SK-N-SH treated with all-trans-retinoic acid at 6 μM for 48 hours (cell line): Measurements from ENCODE around the gene PPP6R2.

Experiments used
- ATAC-seq: fragments of 200-7000 bp; cut with Tn5 transposase; 3 replicates; pipeline ENCODE4 v1.9.1; 2020; ENCODE audit warnings: mild to moderate bottlenecking, moderate library complexity
- ARNTL ChIP-seq: fragments of 450-650 bp; formaldehyde crosslinking; IDR thresholded peaks from 2 replicates; pipeline ENCODE4 v1.5.0; 2020; ENCODE audit warnings: low read depth, mild to moderate bottlenecking, moderate library complexity, borderline replicate concordance
- BACH2 ChIP-seq: fragments of 250-450 bp; sonication (Bioruptor Pico); IDR thresholded peaks from 2 replicates; pipeline ENCODE4 v1.9.0; 2021; ENCODE audit warnings: mild to moderate bottlenecking, borderline replicate concordance
- CREB5 ChIP-seq: fragments of 250-450 bp; sonication (Bioruptor Pico); IDR thresholded peaks from 2 replicates; pipeline ENCODE4 v1.5.1; 2020; ENCODE audit warnings: low read depth, mild to moderate bottlenecking, moderate library complexity
- CSDC2 ChIP-seq: fragments of 250-450 bp; sonication (Bioruptor Pico); IDR thresholded peaks from 2 replicates; pipeline ENCODE4 v1.5.0; 2020; ENCODE audit warnings: mild to moderate bottlenecking, moderate library complexity
- CSRNP3 ChIP-seq: fragments of 250-450 bp; sonication (Bioruptor Pico); IDR thresholded peaks from 2 replicates; pipeline ENCODE4 v1.5.1; 2021; ENCODE audit warnings: mild to moderate bottlenecking, moderate library complexity
- ESRRG ChIP-seq: fragments of 250-450 bp; sonication (Bioruptor Pico); IDR thresholded peaks from 2 replicates; pipeline ENCODE4 v1.6.1; 2021; ENCODE audit warnings: mild to moderate bottlenecking
- GLIS3 ChIP-seq: fragments of 250-450 bp; sonication (Bioruptor Pico); IDR thresholded peaks from 2 replicates; pipeline ENCODE4 v1.5.0; 2020; ENCODE audit warnings: mild to moderate bottlenecking, moderate library complexity
- ISL1 ChIP-seq: fragments of 250-450 bp; sonication (Bioruptor Pico); IDR thresholded peaks from 2 replicates; pipeline ENCODE4 v2.1.2; 2022; ENCODE audit warnings: mild to moderate bottlenecking, moderate library complexity
- OSR1 ChIP-seq: fragments of 250-450 bp; sonication (Bioruptor Pico); IDR thresholded peaks from 2 replicates; pipeline ENCODE4 v1.8.0; 2022; ENCODE audit warnings: moderate library complexity, mild to moderate bottlenecking, inconsistent platforms
- POU6F1 ChIP-seq: fragments of 250-450 bp; sonication (Bioruptor Pico); IDR thresholded peaks from 2 replicates; pipeline ENCODE4 v1.8.0; 2021; ENCODE audit warnings: low read depth, mild to moderate bottlenecking, moderate library complexity, borderline replicate concordance
- PPARA ChIP-seq: fragments of 250-450 bp; sonication (Bioruptor Pico); IDR thresholded peaks from 2 replicates; pipeline ENCODE4 v1.5.0; 2020; ENCODE audit warnings: mild to moderate bottlenecking, borderline replicate concordance
- RARB ChIP-seq: fragments of 250-450 bp; sonication (Bioruptor Pico); IDR thresholded peaks from 2 replicates; pipeline ENCODE4 v1.8.0; 2021; ENCODE audit warnings: mild to moderate bottlenecking, moderate library complexity
- SNAI2 ChIP-seq: fragments of 250-450 bp; sonication (Bioruptor Pico); IDR thresholded peaks from 2 replicates; pipeline ENCODE4 v1.5.0; 2020; ENCODE audit warnings: mild to moderate bottlenecking, moderate library complexity
- TCF4 ChIP-seq: fragments of 250-450 bp; sonication (Bioruptor Pico); IDR thresholded peaks from 2 replicates; pipeline ENCODE4 v1.8.0; 2021; ENCODE audit warnings: mild to moderate bottlenecking, moderate library complexity, borderline replicate concordance
- TOX ChIP-seq: fragments of 250-450 bp; sonication (Bioruptor Pico); IDR thresholded peaks from 2 replicates; pipeline ENCODE4 v1.8.0; 2021; ENCODE audit warnings: mild to moderate bottlenecking, moderate library complexity, borderline replicate concordance
- TSHZ2 ChIP-seq: fragments of 250-450 bp; sonication (Bioruptor Pico); IDR thresholded peaks from 2 replicates; pipeline ENCODE4 v1.5.0; 2020; ENCODE audit warnings: mild to moderate bottlenecking, moderate library complexity
- ZFP3 ChIP-seq: fragments of 250-450 bp; sonication (Bioruptor Pico); IDR thresholded peaks from 2 replicates; pipeline ENCODE4 v1.5.0; 2020; ENCODE audit warnings: mild to moderate bottlenecking, moderate library complexity
- ZFP30 ChIP-seq: fragments of 450-650 bp; formaldehyde crosslinking; IDR thresholded peaks from 2 replicates; pipeline ENCODE4 v1.5.0; 2022; ENCODE audit warnings: mild to moderate bottlenecking, moderate library complexity
- ZNF565 ChIP-seq: fragments of 450-650 bp; formaldehyde crosslinking; conservative IDR thresholded peaks from 2 replicates; pipeline ENCODE4 v1.5.0; 2020; ENCODE audit warnings: low read depth, mild to moderate bottlenecking, moderate library complexity
- ZNF70 ChIP-seq: fragments of 450-650 bp; formaldehyde crosslinking; IDR thresholded peaks from 2 replicates; pipeline ENCODE4 v1.5.0; 2020; ENCODE audit warnings: mild to moderate bottlenecking, moderate library complexity
- ZNF8 ChIP-seq: fragments of 450-650 bp; formaldehyde crosslinking; IDR thresholded peaks from 2 replicates; pipeline ENCODE4 v1.5.0; 2020; ENCODE audit warnings: mild to moderate bottlenecking, moderate library complexity

PPP6R2 gene

GRCh38 chr22:50465066-50465930, 122.2 kb downstream of the PPP6R2 start:
- no peak for ATAC-seq
- no peak for TF ChIP-seq ZNF70 (CRISPR knock-in tag)

GRCh38 chr22:50467341-50467740, 124.2 kb downstream of the PPP6R2 start:
- TF ChIP-seq SNAI2 (CRISPR knock-in tag) (no peak), TCF4 (CRISPR knock-in tag) (no peak), POU6F1 (CRISPR knock-in tag) (no peak), PPARA (CRISPR knock-in tag) (no peak), GLIS3 (CRISPR knock-in tag) (no peak), CSDC2 (CRISPR knock-in tag) (no peak), BACH2 (CRISPR knock-in tag) (no peak), ZFP3 (CRISPR knock-in tag) (no peak), TOX (CRISPR knock-in tag) (no peak), CREB5 (CRISPR knock-in tag) (no peak), RARB (CRISPR knock-in tag) (no peak), ISL1 (CRISPR knock-in tag) (no peak), CSRNP3 (CRISPR knock-in tag) (no peak), ESRRG (CRISPR knock-in tag) (no peak), ZFP30 (CRISPR knock-in tag) (no peak), OSR1 (no peak), ZNF8 (CRISPR knock-in tag) (no peak)
- ATAC-seq: no peak

- no peak for TF ChIP-seq CREB5 (CRISPR knock-in tag)
- TF ChIP-seq RARB (CRISPR knock-in tag): no peak
- no peak for TF ChIP-seq ESRRG (CRISPR knock-in tag)
- no peak for TF ChIP-seq CSDC2 (CRISPR knock-in tag)
- TF ChIP-seq TSHZ2: no peak
- no peak for TF ChIP-seq PPARA (CRISPR knock-in tag)
- no peak for TF ChIP-seq ZNF8 (CRISPR knock-in tag)
- no peak for TF ChIP-seq ISL1 (CRISPR knock-in tag)
- TF ChIP-seq TCF4 (CRISPR knock-in tag): no peak
- TF ChIP-seq ARNTL (CRISPR knock-in tag): no peak
- TF ChIP-seq POU6F1 (CRISPR knock-in tag): no peak
- TF ChIP-seq ZNF565 (CRISPR knock-in tag): no peak
- TF ChIP-seq SNAI2 (CRISPR knock-in tag): no peak
- no peak for TF ChIP-seq ZFP30 (CRISPR knock-in tag)
- TF ChIP-seq ZNF70 (CRISPR knock-in tag): no peak
- no peak for TF ChIP-seq BACH2 (CRISPR knock-in tag)
- TF ChIP-seq, all 23 proteins: peak for 0
- no peak for ATAC-seq
Observed at GRCh38 chr22:50467773-50468440, 124.8 kb downstream of the PPP6R2 start.
